Heart left ventricle (tissue), 16 donors: ENCODE results near the gene PIP5K1C. TPM values are rescaled to one million over a fixed set of nuclear protein-coding genes. Genes with fewer than 3 reads are reported as not detected.
A peak's percentile ranks its signal among the peaks of the same experiment; 100 is the strongest.

Experiments used
- ATAC-seq, 4 donors: fragments of 200-7000 bp; cut with Tn5 transposase; one replicate each; pipeline ENCODE4 v1.9.1; 2020 to 2022; ENCODE audit warnings: moderate library complexity in 4 of 4, mild to moderate bottlenecking in 3 of 4, moderate number of reproducible peaks in 1 of 4
- DNase-seq, 5 donors: peaks; one replicate each; pipeline ENCODE4 v3.0.0-alpha.2; 2020
- H3K27ac ChIP-seq, 12 donors: fragments of 200-600 bp; sonication (generic) in 4 of 12; one replicate each; pipeline versions ENCODE4 v1.5.0 to v1.8.0; 2016 to 2022; ENCODE audit warnings: mild to moderate bottlenecking in 2 of 12
- H3K27me3 ChIP-seq, 9 donors: fragments of 200-600 bp; sonication (generic) in 2 of 9; one replicate each; pipeline versions ENCODE4 v1.5.1 to v1.8.0; 2016 to 2022; ENCODE audit warnings: mild to moderate bottlenecking in 3 of 9
- H3K36me3 ChIP-seq, 9 donors: fragments of 200-600 bp; sonication (generic) in 2 of 9; one replicate each; pipeline versions ENCODE4 v1.5.0 to v1.8.0; 2018 to 2022; ENCODE audit warnings: mild to moderate bottlenecking in 2 of 9
- H3K4me1 ChIP-seq, 12 donors: fragments of 200-600 bp; sonication (generic) in 4 of 12; one replicate each; pipeline versions ENCODE4 v1.5.0 to v1.8.0; 2016 to 2022; ENCODE audit warnings: mild to moderate bottlenecking in 3 of 12
- H3K4me3 ChIP-seq, 12 donors: fragments of 200-600 bp; sonication (generic) in 4 of 12; one replicate each; pipeline versions ENCODE4 v1.5.0 to v1.8.0; 2017 to 2022; ENCODE audit warnings: mild to moderate bottlenecking in 9 of 12, moderate library complexity in 4 of 12
- H3K9me3 ChIP-seq, 12 donors: fragments of 200-600 bp; sonication (generic) in 4 of 12; one replicate each; pipeline versions ENCODE4 v1.5.0 to v1.8.0; 2016 to 2022; ENCODE audit warnings: mild to moderate bottlenecking in 1 of 12
- POLR2A ChIP-seq, 2 donors: fragments of 450-650 bp; IDR thresholded peaks; one replicate each; pipeline ENCODE4 v1.6.1; 2017; ENCODE audit warnings: antibody characterized with exemption in 2 of 2, mild to moderate bottlenecking in 2 of 2, moderate library complexity in 2 of 2
- WGBS, 4 donors: extraction: QIAGEN DNeasy Blood & Tissue Kit in 2 of 4; methylation state at CpG; one replicate each; pipeline versions ENCODE4 v1.1.5 to v1.1.7; 2013 to 2018; 5-methylcytosine and 5-hydroxymethylcytosine counted together
- intact Hi-C, 10 donors: fragments of 100-400 bp; cut with DNase I; formaldehyde crosslinking; loops; one replicate each; pipeline versions ENCODE4 v1.11.1 to v1.14.2; 2022
- polyA plus RNA-seq, 2 donors: library from polyadenylated mRNA; stranded (reverse); fragments of 200-250 nt; gene quantifications; one replicate each; pipeline ENCODE4 v1.2.3, GENCODE V29; 2013
- total RNA-seq, 9 donors: library from RNA; depleted of rRNA in 2 of 9; stranded (reverse); fragments of >200 nt in 2 of 9; fragmentation: NEBNext Ultra II Directional in 3 of 9; extraction: Animal tissue kit (Norgen Biotek cat#: 25700) in 3 of 9; gene quantifications; one replicate each; pipeline versions ENCODE4 v1.1.0 to v1.2.4, GENCODE V29; 2016 to 2023
- TF ChIP-seq, protein P1 (sequence below), 12 donors: fragments of 200-600 bp; sonication (generic) in 4 of 12; IDR thresholded peaks; one replicate each; pipeline versions ENCODE4 v1.5.0 to v1.8.0; 2018 to 2022; ENCODE audit warnings: antibody characterized with exemption in 12 of 12, mild to moderate bottlenecking in 5 of 12
- donor health status: ischemic (EF 13 %, LVEDD 7.1; RV severe dilation, severe dysfunction).
- donor health status: healthy with polysubstance abuse.
- donor health status: DM: no; HTN: yes; CAD: no.
- donor health status: DM: no; HTN: no; CAD: no.
- donor health status: ischemic (EF 25% LVEDD 6.9; RV normal size, moderate dysfunction).
- donor health status: ischemic (EF 25% LVEDD 5.7; RV mildly dilated, moderate dysfunction).
- donor health status: healthy.
- donor health status: DM: yes; HTN: yes; CAD: no.
- donor health status: ischemic (EF 35%, LVEDD 5.7; RV mildly dilated, moderate dysfunction).
- donor health status: nonischemic (EF 11% LVEDD 7.7; RV severe dilation, severe dysfunction).
- donor health status: DM: yes; HTN: yes; CAD: no.
- donor health status: PGD.
- donor health status: ischemic (EF 29% LVEDD 5.4; RV normal size, mild dysfunction).
- donor health status: nonischemic (EF 23%, LVEDD 6.1; RV moderate dilation, normal function).

Gene PIP5K1C
- total and polyA plus RNA-seq, 11 donors = 23.9 to 56.6 (median 36.3) TPM

- Histone ChIP-seq H3K27ac (no peak overlapping the region), H3K4me3 (no peak overlapping the region), H3K4me1 (peaks cover 0 to 24% (median 5%) of the 10 kb centered on the region in 12 donors), H3K9me3 (no peaks in the 10 kb centered on the region), H3K27me3 (no peaks in the 10 kb centered on the region), H3K36me3 (peaks cover 0 to 9% (median 0%) of the 10 kb centered on the region in 9 donors)
- no peak for TF ChIP-seq POLR2A (IDR thresholded peaks at IDR 0.05)
- TF ChIP-seq, protein P1, sequence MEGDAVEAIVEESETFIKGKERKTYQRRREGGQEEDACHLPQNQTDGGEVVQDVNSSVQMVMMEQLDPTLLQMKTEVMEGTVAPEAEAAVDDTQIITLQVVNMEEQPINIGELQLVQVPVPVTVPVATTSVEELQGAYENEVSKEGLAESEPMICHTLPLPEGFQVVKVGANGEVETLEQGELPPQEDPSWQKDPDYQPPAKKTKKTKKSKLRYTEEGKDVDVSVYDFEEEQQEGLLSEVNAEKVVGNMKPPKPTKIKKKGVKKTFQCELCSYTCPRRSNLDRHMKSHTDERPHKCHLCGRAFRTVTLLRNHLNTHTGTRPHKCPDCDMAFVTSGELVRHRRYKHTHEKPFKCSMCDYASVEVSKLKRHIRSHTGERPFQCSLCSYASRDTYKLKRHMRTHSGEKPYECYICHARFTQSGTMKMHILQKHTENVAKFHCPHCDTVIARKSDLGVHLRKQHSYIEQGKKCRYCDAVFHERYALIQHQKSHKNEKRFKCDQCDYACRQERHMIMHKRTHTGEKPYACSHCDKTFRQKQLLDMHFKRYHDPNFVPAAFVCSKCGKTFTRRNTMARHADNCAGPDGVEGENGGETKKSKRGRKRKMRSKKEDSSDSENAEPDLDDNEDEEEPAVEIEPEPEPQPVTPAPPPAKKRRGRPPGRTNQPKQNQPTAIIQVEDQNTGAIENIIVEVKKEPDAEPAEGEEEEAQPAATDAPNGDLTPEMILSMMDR (IDR thresholded peaks at IDR 0.05) = no peak
- WGBS, 4 donors = 92 to 98% (median 95%) methylated on average over 3 of the region's 3 CpGs
- intact Hi-C loops = no loop called here
- ATAC-seq (no peak), DNase-seq (no peak)
Measured at GRCh38 chr19:3678188-3678587, 22.1 kb downstream of the PIP5K1C start.

DNA sequence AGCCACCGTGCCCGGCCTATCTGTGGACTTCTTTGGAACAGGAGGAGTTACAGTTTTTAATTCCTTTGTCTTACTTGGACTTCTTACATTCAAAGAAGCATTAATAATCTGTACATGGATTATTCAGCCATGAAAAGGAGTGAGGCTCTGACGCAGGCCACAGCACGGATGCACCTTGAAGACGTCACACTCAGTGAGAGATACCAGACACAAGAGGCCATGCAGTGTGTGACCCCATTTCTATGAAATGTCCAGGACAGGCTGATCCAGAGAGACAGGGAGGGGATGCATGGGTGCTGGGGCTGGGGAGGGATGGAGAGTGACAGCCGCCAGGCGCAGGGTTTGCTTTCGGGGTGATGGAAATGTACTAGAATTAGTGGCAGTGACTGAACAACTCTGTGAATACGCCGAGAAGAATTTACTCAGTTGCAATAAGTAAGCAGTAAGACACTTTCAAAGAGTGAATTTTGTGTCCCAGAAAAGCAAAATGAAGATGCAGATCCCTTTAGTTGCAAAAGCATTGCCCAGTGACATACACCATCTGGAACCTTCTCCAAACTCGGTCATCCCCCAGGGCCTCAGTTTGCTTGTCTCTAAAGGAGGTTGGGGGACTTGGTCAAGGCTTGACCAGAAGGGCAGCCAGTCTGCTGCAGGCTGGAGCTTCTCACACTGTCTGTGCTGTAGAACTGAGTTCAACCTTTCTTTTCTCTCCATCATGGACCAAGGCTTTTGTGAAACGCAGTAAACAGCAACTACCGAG lies 25.3 kb downstream of the PIP5K1C start:
- intact Hi-C loops = no loop called here
- ATAC-seq (no peak), DNase-seq (no peak)
- 86 to 88% (median 87%) methylated on average over 13 of the region's 13 CpGs for WGBS, 4 donors
- TF ChIP-seq POLR2A (IDR thresholded peaks at IDR 0.05) = no peak
- TF ChIP-seq, protein P1 (IDR thresholded peaks at IDR 0.05) = no peak
- Histone ChIP-seq H3K4me3 (no peak overlapping the region), H3K36me3 (peaks cover 0 to 6% (median 0%) of the 10 kb centered on the region in 9 donors), H3K9me3 (no peaks in the 10 kb centered on the region), H3K27ac (peak overlapping the region in 2 of 12 donors; percentile 14 to 99), H3K27me3 (no peaks in the 10 kb centered on the region), H3K4me1 (peaks cover 0 to 43% (median 27%) of the 10 kb centered on the region in 12 donors)

- Histone ChIP-seq H3K36me3 (no peaks in the 10 kb centered on the region), H3K27ac (peak overlapping the region in 5 of 12 donors; percentile 2 to 100 (median 99)), H3K4me1 (peaks cover 0 to 55% (median 39%) of the 10 kb centered on the region in 12 donors), H3K27me3 (no peaks in the 10 kb centered on the region), H3K9me3 (no peaks in the 10 kb centered on the region), H3K4me3 (no peak overlapping the region)
- ATAC-seq (no peak), DNase-seq (no peak)
- intact Hi-C loops = no loop called here
- WGBS, 4 donors = 94 to 96% (median 95%) methylated on average over 10 to 34 of the region's 34 CpGs
- TF ChIP-seq, protein P1 (IDR thresholded peaks at IDR 0.05) = no peak
- TF ChIP-seq POLR2A (IDR thresholded peaks at IDR 0.05) = no peak
Measured at GRCh38 chr19:3673506-3674439, 26.5 kb downstream of the PIP5K1C start.

DNA sequence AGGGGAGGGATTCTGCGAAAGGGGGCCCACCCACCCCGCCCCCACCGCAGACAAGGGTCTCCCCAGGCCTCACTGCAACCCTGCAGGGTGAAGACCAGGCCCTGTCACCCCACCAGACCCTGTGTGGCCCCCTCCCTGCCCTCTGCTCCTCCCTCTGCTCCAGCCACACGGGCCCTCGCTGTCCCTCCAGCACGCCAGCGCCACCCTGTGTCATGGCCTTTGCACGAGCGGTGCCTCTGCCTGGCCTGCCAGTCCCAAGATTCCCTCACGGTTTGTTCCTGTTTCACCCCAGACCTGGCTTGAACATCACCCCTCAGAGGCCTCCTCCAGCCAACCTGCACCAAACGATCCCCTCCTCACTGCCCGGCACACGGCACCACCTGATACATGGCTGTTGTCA lies 27.3 kb downstream of the PIP5K1C start:
- Histone ChIP-seq H3K9me3 (no peaks in the 10 kb centered on the region), H3K4me1 (peaks cover 0 to 63% (median 46%) of the 10 kb centered on the region in 12 donors), H3K36me3 (no peaks in the 10 kb centered on the region), H3K27me3 (no peaks in the 10 kb centered on the region), H3K4me3 (no peak overlapping the region), H3K27ac (peak overlapping the region in 9 of 12 donors; percentile 2 to 100 (median 99))
- ATAC-seq (no peak), DNase-seq (no peak)
- no peak for TF ChIP-seq POLR2A (IDR thresholded peaks at IDR 0.05)
- TF ChIP-seq, protein P1 (IDR thresholded peaks at IDR 0.05) = no peak
- intact Hi-C loops = no loop called here
- WGBS, 4 donors = 90 to 92% (median 91%) methylated on average over 11 to 13 of the region's 13 CpGs
